IPS-NIHi11 (cell line): Measurements from ENCODE around the gene S100A2.
"Not testable (repeated sequence)": the region's sequence is repeated elsewhere in the genome, so short reads cannot be mapped to it uniquely, and the experiment has no call there.

Experiments used
- DNase-seq: peaks from one replicate; pipeline ENCODE4 v3.0.0; 2012; ENCODE audit warnings: mixed read lengths, low spot score

The S100A2 gene

DNA sequence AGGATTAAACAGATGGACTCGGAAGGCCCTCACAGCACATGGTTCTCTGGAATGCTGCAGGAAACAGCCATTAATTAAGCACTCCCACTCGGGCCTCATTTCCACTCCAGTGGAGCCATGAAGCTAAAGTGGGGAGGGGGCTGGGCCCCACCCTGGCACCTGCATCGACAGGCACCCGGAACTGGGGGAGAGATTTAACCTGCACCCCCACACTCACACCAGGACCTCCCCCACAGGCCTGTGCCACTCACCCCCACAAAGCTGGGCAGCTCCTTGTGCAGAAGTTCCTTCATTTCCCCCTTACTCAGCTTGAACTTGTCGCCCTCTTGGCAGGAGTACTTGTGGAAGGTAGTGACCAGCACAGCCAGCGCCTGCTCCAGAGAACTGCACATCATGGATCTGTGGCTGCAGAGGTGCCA, 2.2 kb downstream of the S100A2 start:
- no peak for DNase-seq

DNA sequence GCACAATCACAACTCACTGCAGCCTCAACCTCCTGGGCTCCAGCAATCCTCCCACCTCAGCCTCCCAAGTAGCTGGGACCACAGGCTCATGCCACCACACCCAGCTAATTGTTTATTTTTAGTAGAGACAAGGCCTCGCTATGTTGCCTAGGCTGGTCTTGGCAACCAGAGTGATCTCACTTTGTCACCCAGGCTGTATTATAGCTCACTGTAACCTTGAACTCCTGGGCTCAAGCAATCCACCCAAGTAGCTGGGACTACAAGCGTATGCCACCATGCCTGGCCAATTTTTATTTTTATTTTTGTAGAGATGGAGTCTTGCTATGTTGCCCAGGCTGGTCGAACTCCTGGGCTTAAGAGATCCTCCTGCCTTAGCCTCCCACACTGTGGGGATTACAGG, 3.6 kb downstream of the S100A2 start:
- not testable (repeated sequence) for DNase-seq

GRCh38 chr1:153561466-153561985, 4.1 kb downstream of the S100A2 start:
- DNase-seq: no peak

DNA sequence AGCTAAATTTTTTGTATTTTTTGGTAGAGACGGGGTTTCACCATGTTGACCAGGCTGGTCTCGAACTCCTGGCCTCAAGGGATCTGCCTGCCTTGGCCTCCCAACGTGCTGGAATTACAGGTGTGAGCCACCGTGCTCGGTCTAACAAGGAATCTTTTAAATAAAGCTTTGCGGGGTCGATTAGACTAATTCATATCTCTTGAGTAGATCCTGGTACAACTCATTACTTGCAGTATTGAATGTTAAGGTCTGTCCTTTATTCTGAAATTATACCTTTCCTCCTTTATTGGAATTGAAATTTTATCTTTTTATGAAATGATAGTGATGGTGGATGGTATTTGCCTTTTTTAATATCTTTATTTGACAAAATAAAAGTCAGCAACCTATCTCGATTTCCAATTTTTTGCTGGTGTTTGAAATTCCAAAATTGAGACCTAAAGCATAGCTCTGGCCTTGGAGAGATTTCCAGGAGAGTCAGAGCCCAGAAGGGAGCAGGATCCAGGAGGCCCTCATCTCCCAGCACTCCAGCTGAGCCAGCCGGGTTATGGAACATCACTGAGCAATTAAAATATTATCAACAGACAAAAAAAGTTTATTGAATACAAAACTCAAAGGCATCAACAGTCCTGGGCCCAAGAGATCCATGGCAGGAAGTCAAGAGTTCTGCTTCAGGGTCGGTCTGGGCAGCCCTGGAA, 4.7 kb downstream of the S100A2 start:
- no peak for DNase-seq

GRCh38 chr1:153560241-153560640, 5.4 kb downstream of the S100A2 start:
- no peak for DNase-seq

- DNase-seq: no peak
Measured at GRCh38 chr1:153557877-153558276, 7.8 kb downstream of the S100A2 start.

DNA sequence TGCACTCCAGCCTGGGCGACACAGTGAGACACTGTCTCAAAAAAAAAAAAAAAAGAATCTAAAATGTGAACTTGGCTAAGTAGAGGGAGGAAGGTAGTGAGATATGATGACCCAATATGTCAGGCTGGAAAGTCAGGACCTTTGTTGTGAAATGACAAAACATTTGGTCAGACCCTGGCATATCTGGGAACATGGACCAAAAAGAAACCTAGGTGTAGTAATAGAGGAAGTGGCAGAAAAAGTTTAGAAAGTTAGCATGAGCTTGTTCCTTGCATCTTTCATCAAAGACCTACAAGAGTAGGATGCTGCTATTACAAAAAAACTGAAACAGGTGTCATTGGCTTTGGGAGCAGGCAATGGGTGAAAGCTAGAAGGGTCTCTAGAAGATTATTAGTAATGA, 9.3 kb downstream of the S100A2 start:
- no peak for DNase-seq

DNA sequence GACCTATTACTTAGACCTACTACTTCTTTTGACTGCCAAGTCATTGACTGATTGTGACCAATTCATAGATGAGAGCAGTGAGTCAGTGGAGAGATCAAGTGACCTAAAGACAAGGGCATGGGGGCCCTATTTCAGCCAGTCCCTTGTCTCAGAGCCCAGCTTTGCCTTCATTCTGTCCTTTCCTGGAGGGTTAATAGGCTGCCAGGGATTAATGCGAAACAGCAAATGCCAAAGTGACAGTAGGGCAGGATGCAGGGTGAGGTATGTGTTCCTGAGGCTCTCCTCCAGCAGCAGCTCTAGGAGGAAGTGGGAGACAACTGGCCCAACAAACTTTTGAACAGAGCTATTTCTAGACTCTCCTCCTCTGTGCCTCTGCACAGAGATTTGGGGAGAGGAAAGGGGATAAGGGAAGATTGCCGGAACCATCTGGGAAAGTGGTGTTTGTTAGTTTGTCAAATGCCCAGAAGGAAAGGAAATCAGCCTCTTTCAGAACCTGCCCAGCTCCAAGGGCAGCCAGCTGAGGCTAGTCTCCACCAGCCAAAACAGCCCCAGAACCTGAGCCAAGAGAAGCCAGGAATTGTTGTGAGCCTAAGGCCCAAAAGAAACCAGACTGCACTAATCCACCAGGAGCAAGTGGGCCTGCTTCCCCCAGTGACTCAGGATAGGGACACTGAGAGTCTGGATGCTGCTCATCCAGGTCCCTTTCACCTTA, 11.7 kb downstream of the S100A2 start:
- DNase-seq: no peak

GRCh38 chr1:153553096-153553495, 12.5 kb downstream of the S100A2 start:
- no peak for DNase-seq

- no peak for DNase-seq
Measured at GRCh38 chr1:153552335-153552734, 13.3 kb downstream of the S100A2 start.

GRCh38 chr1:153550827-153551500, 14.7 kb downstream of the S100A2 start:
- DNase-seq: no peak

DNA sequence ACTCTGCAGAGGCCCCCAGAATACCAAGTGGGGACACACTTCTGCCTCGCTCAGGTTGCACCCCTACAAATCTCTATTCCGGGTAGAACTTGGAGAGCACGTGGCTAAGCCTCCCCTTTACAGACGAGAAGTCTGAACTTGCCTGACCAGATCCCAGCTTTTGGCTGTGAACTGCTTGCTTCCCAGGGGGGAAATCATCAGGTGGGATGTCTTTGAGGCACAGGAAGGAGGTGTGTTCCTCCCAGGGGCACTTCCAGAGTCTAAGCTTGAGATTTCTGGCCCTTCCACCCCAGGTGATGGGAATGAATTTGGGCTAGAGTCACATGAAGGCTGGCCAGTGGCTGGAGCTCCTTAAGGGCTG, 15.3 kb downstream of the S100A2 start:
- DNase-seq: no peak

DNA sequence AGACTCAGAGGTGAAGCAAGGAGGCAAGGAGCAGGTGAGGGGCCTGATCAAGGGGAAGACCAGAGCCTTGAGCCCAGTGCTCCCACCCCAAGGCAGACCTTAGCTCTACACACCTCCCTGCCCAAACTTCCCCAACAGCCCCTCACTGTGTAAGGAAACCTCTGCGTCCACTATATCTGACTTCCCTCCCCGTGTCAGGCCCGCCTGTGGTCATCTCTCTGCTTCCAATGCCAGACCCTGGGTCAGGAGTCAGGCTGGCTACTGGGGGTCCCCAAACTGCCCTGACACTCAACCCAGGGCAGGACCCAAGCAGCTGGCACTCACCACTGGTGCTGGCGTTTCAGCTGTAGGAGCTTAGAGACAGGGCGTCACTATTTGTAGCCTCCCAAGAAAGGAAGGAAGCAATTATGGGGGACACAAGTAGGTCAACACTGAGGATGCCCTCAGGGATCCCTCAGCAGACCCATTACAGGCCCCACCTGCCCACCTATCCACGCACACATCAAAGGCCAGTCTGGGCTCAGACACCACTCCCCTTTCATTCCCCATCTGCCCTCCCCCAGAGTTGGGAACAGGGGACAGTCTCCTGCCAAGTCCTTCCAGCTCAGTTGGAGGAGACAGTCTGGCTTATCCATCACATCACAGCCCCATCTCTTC, 15.8 kb downstream of the S100A2 start:
- no peak for DNase-seq

GRCh38 chr1:153548722-153549688, 16.6 kb downstream of the S100A2 start, which contains the start of gene S100A3:
S100A3 (minus strand) TSS chr1:153549258; CDS start chr1:153548485, 773 bp downstream.
- no peak for DNase-seq

DNA sequence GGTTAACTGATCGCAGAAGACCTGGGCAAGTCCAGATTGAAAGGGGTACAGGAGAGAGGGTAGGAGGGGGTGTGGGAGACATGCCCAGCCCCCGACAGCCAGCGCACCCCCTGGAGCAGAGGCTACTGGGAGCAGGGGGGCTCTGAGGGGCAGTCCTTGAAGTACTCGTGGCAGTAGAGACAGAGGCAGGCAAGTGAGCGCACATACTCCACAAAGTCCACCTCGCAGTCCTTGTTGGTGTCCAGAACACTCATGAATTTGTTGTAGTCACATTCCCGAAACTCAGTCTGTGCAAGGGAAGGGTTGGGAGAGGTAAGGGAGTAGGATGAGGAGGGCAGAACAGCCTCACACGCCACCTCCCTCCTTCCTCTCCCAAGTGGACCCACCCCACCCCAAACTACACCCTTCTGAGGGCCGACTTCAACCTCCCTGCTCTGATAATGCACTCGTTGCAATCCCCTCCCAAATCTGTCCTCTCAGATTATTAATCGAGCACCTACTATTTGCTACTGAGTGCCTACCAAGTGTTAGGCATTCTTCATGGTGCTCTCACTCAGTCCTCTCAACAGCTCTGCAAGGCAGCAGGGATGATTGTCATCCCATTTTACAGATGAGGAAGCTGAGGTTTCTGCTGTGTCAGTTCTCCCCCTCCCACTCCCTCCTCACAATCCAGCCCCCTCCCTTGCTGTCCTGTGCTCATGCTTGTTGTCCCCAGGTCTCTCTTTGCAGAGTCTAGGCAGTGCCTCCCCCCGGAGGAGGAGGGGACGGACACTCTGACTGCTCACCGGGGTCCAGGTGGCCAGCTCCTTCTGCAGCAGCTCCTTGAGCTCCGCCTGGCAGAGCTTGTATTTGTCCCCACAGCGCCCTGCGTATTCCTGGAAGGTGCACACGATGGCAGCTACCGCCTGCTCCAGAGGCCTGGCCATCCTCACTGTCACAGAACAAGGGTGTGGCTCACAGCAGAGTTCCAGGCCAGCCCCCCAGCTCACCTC, 17.8 kb downstream of the S100A2 start:
- DNase-seq: no peak

DNA sequence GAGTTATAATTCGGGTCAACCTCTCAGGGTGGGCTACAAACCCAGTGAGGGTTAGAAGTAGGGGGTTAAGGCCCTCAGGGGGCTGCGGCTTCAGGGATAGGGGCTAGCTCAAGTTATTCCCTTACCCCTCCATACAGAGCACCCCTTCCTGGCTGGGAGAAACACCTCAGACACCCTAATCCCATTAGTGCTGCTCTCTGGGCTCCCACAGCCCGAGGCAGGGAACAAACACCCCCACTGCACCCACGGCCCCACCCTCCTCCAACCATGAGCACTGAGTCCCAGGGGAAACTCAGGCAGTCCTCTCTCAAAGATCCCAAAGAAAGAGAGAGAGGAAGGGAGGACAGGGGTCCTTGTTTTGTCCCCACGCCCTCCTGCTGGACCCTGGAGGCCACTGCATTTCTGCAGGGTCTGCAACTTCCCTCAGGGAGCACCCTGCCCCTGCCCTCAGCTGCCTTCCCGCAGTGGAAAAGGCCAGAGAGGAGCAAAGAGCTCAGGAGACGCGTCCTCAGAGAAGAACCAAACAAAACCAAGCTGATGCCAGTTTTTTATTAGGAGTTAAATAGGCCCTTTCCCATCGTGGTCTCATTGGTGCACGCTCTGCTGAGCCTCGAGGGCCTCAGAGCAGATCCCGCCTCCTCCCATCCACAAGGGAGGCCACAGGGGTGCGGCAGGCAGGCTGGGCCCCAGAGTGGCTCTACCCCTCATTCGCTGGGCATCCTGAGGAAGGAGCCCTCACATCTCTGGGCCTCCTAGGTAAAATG, 18.7 kb downstream of the S100A2 start:
- no peak for DNase-seq

GRCh38 chr1:153546371-153546770, 19.3 kb downstream of the S100A2 start:
- no peak for DNase-seq

DNA sequence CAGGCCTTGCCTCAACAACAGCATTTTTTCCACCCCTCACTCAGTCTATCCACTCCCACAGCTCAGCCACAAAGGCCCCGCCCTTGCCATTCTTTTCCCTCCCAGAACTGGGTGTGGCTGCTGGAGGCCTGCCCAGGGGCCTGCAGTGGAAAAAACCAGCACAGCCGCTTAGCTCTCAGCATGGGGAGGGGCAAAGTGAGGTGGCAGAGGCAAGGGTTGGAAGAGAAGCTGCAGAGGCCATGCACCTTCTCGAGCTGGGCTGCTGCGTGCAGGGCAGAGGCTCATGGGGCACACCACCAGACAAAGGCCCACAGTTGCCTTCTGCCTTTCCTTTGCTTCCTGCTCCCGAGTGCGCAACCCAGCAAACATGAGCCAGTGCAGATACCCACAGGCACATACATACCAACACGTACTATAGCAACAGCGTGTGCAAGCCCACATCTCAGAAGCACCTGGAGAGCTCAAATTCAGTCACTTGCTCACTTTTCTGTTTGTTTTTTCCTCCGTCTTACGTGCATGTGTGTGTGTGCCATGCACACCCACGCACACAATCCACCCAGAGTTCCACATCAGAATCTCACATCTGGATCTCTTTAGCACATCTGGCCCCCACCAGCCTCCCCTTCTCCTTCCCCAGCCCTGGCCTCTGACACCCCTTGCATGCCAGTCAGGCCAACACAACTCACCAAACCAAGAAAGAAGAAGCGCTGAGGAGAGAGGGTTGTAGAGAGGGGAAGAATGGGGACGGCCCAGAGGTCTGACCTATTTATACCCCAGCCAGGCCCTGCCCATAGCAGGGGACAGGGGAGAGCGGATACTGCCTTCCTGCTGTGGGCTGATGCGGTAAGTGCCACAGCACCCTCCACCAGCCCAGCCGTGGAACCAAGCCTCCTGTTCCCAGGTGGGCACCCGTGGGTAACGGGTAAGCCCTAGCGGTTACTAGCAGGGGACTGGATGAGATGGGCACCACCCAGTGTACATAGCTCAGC, 20.3 kb downstream of the S100A2 start, which contains the start of gene S100A4:
TSS of gene S100A4 (minus strand) at position 740 of the 989 bp plus-strand sequence. CDS start 1,012 bp downstream, outside the sequence.
- peak; percentile 92 for DNase-seq
